A673 (cell line): ENCODE results near the gene EML6.

Source experiments
- CTCF ChIP-seq: fragments of 300-800, 200-600 bp; sonication (generic); conservative IDR thresholded peaks from 2 replicates; pipeline ENCODE4 v1.5.1; 2017; ENCODE audit warnings: low read depth, mild to moderate bottlenecking, antibody characterized with exemption, low read length, moderate library complexity, mixed read lengths
- EZH2 ChIP-seq: fragments of 200-600 bp; sonication (generic); IDR thresholded peaks from 2 replicates; pipeline ENCODE4 v1.6.1; 2017; ENCODE audit warnings: borderline replicate concordance, low read depth, mild to moderate bottlenecking, mixed read lengths, antibody characterized with exemption, low read length; ENCODE audit not compliant: poor library complexity, severe bottlenecking

- no peak for TF ChIP-seq CTCF
- TF ChIP-seq EZH2 = no peak
Observed at GRCh38 chr2:54981385-54981784, 257.9 kb downstream of the EML6 start.
